GM20000 (cell line): ENCODE data around the gene RCAN2.

Experiments used
- DNase-seq: peaks from one replicate; pipeline ENCODE4 v3.0.0; 2012; ENCODE audit warnings: low spot score
- TF ChIP-seq, protein P1 (sequence below): IDR thresholded peaks from 2 replicates; pipeline ENCODE4 v1.5.1; 2012; ENCODE audit warnings: mild to moderate bottlenecking, control low read depth; ENCODE audit errors: extremely low read depth, missing control alignments

The RCAN2 gene

GRCh38 chr6:46186583-46186982 lies 304.7 kb downstream of the RCAN2 start:
- TF ChIP-seq, protein P1, sequence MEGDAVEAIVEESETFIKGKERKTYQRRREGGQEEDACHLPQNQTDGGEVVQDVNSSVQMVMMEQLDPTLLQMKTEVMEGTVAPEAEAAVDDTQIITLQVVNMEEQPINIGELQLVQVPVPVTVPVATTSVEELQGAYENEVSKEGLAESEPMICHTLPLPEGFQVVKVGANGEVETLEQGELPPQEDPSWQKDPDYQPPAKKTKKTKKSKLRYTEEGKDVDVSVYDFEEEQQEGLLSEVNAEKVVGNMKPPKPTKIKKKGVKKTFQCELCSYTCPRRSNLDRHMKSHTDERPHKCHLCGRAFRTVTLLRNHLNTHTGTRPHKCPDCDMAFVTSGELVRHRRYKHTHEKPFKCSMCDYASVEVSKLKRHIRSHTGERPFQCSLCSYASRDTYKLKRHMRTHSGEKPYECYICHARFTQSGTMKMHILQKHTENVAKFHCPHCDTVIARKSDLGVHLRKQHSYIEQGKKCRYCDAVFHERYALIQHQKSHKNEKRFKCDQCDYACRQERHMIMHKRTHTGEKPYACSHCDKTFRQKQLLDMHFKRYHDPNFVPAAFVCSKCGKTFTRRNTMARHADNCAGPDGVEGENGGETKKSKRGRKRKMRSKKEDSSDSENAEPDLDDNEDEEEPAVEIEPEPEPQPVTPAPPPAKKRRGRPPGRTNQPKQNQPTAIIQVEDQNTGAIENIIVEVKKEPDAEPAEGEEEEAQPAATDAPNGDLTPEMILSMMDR = no peak
- no peak for DNase-seq

GRCh38 chr6:46184114-46184513 lies 307.1 kb downstream of the RCAN2 start:
- no peak for DNase-seq
- TF ChIP-seq, protein P1 = no peak

DNA sequence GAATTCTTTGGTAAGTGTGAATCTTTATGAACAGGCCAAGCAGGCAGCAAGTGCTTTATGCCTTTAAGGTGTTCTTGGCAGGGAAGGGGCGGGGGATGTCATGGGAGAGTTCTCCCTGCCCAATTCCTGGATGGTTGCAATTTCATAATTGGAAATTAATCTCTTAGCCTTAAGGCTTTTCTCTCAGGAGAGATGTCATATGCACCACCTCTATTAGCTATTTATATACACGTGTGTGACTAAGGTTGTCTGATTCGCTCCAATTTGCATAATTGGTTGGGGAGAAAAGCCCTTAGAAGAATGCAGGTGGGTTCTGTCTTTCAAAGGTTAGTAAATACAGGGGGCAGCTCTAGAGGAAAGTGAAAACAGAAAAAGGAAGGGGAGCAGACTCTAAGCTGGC lies 315.3 kb downstream of the RCAN2 start:
- TF ChIP-seq, protein P1 = no peak
- no peak for DNase-seq

DNA sequence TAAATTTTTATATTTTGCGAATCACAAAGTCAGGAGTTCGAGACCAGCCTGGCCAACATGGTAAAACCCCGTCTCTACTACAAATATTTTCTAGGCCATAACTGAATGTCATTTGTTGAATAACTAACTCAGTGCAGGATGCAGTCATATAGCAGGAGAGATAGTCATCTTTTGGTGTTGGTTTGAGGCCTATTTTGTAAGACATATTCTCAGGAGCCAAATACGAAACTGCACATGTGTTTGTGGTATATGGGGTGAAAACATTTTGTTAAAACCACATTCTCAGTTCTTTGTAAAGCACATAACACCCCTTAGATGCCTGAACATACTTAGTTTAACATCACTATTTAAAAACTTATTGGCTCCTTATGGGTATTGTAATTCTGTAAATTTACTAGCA lies 315.8 kb downstream of the RCAN2 start:
- TF ChIP-seq, protein P1 = no peak
- DNase-seq = peak; percentile 63

DNA sequence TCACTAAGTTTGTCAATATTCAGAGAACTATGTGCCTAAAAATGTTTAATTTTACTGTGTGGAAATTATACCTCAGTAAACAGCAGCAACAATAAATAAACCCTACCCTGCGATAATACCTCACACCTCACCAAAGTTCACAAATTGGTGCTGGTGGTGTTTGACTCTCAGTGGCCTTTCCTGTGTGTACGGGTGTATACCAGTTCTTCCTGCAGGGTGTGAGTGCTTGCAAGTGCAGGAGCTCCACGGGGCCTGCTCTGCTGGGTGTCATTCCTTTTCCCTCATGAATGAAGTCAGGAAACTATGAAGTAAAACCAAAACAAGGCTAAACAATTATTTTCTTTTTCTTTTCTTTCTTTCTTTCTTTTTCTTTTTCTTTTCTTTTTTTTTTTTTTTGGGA lies 316.3 kb downstream of the RCAN2 start:
- TF ChIP-seq, protein P1 = no peak
- DNase-seq = no peak

DNA sequence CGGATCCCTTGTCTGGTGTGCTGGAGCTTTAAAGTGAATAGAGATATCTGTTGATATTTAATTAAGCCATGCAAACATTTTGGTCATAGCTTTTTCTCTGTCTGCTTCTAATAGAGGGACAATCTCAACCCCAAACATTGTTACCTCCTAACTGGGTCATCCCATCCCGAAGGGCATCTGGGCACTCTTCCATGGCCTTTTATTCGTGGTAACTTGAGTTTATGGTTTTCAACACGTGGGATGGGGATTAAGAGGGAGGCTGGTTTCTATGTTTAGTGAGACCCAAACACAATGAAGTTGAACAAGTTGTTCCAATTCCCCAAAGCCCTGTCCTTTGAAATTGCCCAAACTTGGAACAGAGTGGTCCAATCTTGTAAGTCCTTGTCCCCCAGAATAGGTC lies 319.1 kb downstream of the RCAN2 start:
- TF ChIP-seq, protein P1 = no peak
- DNase-seq = no peak
